MM.1S (cell line): ENCODE measurements around the gene SLC15A3.
A peak's percentile ranks its signal among the peaks of the same experiment; 100 is the strongest.

Source experiments
- DNase-seq: peaks from one replicate; pipeline ENCODE4 v3.0.0-alpha.2; 2015
- H2AFZ ChIP-seq: fragments of 300-600 bp; sonication (generic); 2 replicates; pipeline ENCODE4 v1.6.0; 2016; ENCODE audit warnings: antibody characterized with exemption, low read length
- H3F3A ChIP-seq: fragments of 300-600 bp; sonication (generic); 2 replicates; pipeline ENCODE4 v1.6.1; 2016; ENCODE audit warnings: mild to moderate bottlenecking, antibody characterized with exemption, low read length, moderate library complexity, mixed read lengths; ENCODE audit not compliant: insufficient read depth
- H3K27ac ChIP-seq: fragments of 300-600 bp; sonication (generic); 2 replicates; pipeline ENCODE4 v1.5.1; 2016; ENCODE audit warnings: mild to moderate bottlenecking, low read length
- H3K27me3 ChIP-seq: fragments of 300-600 bp; sonication (generic); replicated peaks from 2 replicates; pipeline ENCODE4 v1.6.0; 2016; ENCODE audit warnings: low read length; ENCODE audit not compliant: insufficient read depth
- H3K36me3 ChIP-seq: fragments of 300-600 bp; sonication (generic); replicated peaks from 2 replicates; pipeline ENCODE4 v1.6.1; 2016; ENCODE audit warnings: mild to moderate bottlenecking, low read length, mixed read lengths; ENCODE audit not compliant: insufficient read depth
- H3K4me1 ChIP-seq: fragments of 300-600 bp; sonication (generic); 2 replicates; pipeline ENCODE4 v1.6.1; 2016; ENCODE audit warnings: low read length, mixed read lengths
- H3K4me2 ChIP-seq: fragments of 300-600 bp; sonication (generic); 2 replicates; pipeline ENCODE4 v1.6.0; 2016; ENCODE audit warnings: low read depth, low read length
- H3K4me3 ChIP-seq: fragments of 300-600 bp; sonication (generic); 2 replicates; pipeline ENCODE4 v1.5.1; 2016; ENCODE audit warnings: low read length, mixed read lengths
- H3K79me2 ChIP-seq: fragments of 300-600 bp; sonication (generic); 2 replicates; pipeline ENCODE4 v1.6.1; 2016; ENCODE audit warnings: mixed run types, low read length, mixed read lengths
- H3K9ac ChIP-seq: fragments of 300-600 bp; sonication (generic); 2 replicates; pipeline ENCODE4 v1.6.1; 2016; ENCODE audit warnings: low read length, mixed read lengths
- H3K9me2 ChIP-seq: fragments of 300-600 bp; sonication (generic); replicated peaks from 2 replicates; pipeline ENCODE4 v1.6.1; 2016; ENCODE audit warnings: mild to moderate bottlenecking, low read length, mixed read lengths; ENCODE audit not compliant: insufficient read depth
- H3K9me3 ChIP-seq: fragments of 300-600 bp; sonication (generic); replicated peaks from 2 replicates; pipeline ENCODE4 v1.6.1; 2016; ENCODE audit warnings: mild to moderate bottlenecking, low read length, mixed read lengths; ENCODE audit not compliant: insufficient read depth
- H4K20me1 ChIP-seq: fragments of 300-600 bp; sonication (generic); 2 replicates; pipeline ENCODE4 v1.6.1; 2016; ENCODE audit warnings: mild to moderate bottlenecking, low read length, moderate library complexity, mixed read lengths; ENCODE audit not compliant: insufficient read depth
- CTCF ChIP-seq: fragments of 300-600 bp; sonication (generic); IDR thresholded peaks from 2 replicates; pipeline ENCODE4 v1.5.1; 2016; ENCODE audit warnings: antibody characterized with exemption, low read length, mixed read lengths
- EZH2 ChIP-seq: fragments of 300-600 bp; sonication (generic); optimal IDR thresholded peaks from 2 replicates; pipeline ENCODE3; 2017; ENCODE audit warnings: low read depth, mild to moderate bottlenecking, antibody characterized with exemption, low read length, mixed read lengths
- EZH2phosphoT487 ChIP-seq: fragments of 300-600 bp; sonication (generic); IDR thresholded peaks from 2 replicates; pipeline ENCODE4 v1.6.1; 2018; ENCODE audit warnings: antibody characterized with exemption, low read length

The SLC15A3 gene

GRCh38 chr11:60925868-60926267, 26.1 kb downstream of the SLC15A3 start:
- Histone ChIP-seq H3K27ac (no peak overlapping the region), H3K9ac (no peak overlapping the region), H3K4me2 (no peak overlapping the region), H3K4me3 (no peak overlapping the region), H3K79me2 (no peaks in the 10 kb centered on the region; the same call in 1 of the 2 replicates), H3K36me3 (no peaks in the 10 kb centered on the region; the same call in 1 of the 2 replicates), H4K20me1 (peaks cover 7% of the 10 kb centered on the region; the same call in 1 of the 2 replicates), H3K4me1 (no peaks in the 10 kb centered on the region), H3K9me3 (no peaks in the 10 kb centered on the region), H3K9me2 (no peaks in the 10 kb centered on the region), H2AFZ (no peak overlapping the region), H3F3A (peaks cover 13% of the 10 kb centered on the region; the same call in 1 of the 2 replicates), H3K27me3 (peaks cover 26% of the 10 kb centered on the region)
- no peak for DNase-seq
- TF ChIP-seq EZH2phosphoT487 (no peak), CTCF (no peak), EZH2 (no peak)

- Histone ChIP-seq H3K4me2 (no peak overlapping the region), H3K36me3 (peaks cover 4% of the 10 kb centered on the region), H3K79me2 (peaks cover 6% of the 10 kb centered on the region), H3K9me3 (no peaks in the 10 kb centered on the region), H4K20me1 (peaks cover 10% of the 10 kb centered on the region; the same call in 1 of the 2 replicates), H3K27me3 (peaks cover 26% of the 10 kb centered on the region), H3K27ac (no peak overlapping the region), H3K9ac (no peak overlapping the region), H3K4me1 (no peaks in the 10 kb centered on the region), H3F3A (peaks cover 13% of the 10 kb centered on the region; the same call in 1 of the 2 replicates), H3K4me3 (no peak overlapping the region), H2AFZ (no peak overlapping the region), H3K9me2 (no peaks in the 10 kb centered on the region)
- no peak for DNase-seq
- no peak for TF ChIP-seq EZH2
- no peak for TF ChIP-seq CTCF
- TF ChIP-seq EZH2phosphoT487, result no peak
Measured at GRCh38 chr11:60924906-60925853, 26.8 kb downstream of the SLC15A3 start.

GRCh38 chr11:60924110-60924905, 27.7 kb downstream of the SLC15A3 start, which contains the start of gene TMEM132A:
TSS of gene TMEM132A (plus strand) at chr11:60924460. CDS start at chr11:60924634, 174 bp downstream.
- Histone ChIP-seq H2AFZ (no peak within 1 kb of the TSS), H3K9ac (no peak within 1 kb of the TSS), H3K4me2 (peak within 1 kb of the TSS; percentile 51), H3K27ac (no peak within 1 kb of the TSS), H3K27me3 (peaks cover 22% of the 10 kb centered on the region), H3K4me3 (peak within 1 kb of the TSS; percentile 46), H3K36me3 (peaks cover 11% of the 10 kb centered on the region), H3K9me3 (no peaks in the 10 kb centered on the region), H3K79me2 (peaks cover 15% of the 10 kb centered on the region), H4K20me1 (peaks cover 15% of the 10 kb centered on the region), H3K4me1 (no peaks in the 10 kb centered on the region), H3K9me2 (no peaks in the 10 kb centered on the region), H3F3A (peaks cover 13% of the 10 kb centered on the region; the same call in 1 of the 2 replicates)
- TF ChIP-seq CTCF, result no peak
- TF ChIP-seq EZH2, result no peak
- no peak for TF ChIP-seq EZH2phosphoT487
- no peak for DNase-seq
